SU-DHL-6 (cell line): ENCODE data around the gene SAP30L.

Experiments used
- H2AFZ ChIP-seq: fragments of 200-600 bp; sonication (generic); 2 replicates; pipeline ENCODE4 v1.6.1; 2014; ENCODE audit warnings: low read depth, mild to moderate bottlenecking, moderate library complexity, mixed read lengths, antibody characterized with exemption, low read length; ENCODE audit not compliant: severe bottlenecking
- H3F3A ChIP-seq: fragments of 200-600 bp; shearing (Covaris generic); 2 replicates; pipeline ENCODE4 v1.6.0; 2016; ENCODE audit warnings: antibody characterized with exemption, mild to moderate bottlenecking; ENCODE audit not compliant: insufficient read depth
- H3K27ac ChIP-seq: fragments of 200-600 bp; sonication (generic); 2 replicates; pipeline ENCODE4 v1.5.1; 2016; ENCODE audit warnings: low read depth, mild to moderate bottlenecking, low read length, moderate library complexity, mixed read lengths
- H3K27me3 ChIP-seq: fragments of 200-600 bp; sonication (generic), shearing (Covaris generic); 2 replicates; pipeline ENCODE4 v1.6.0; 2014; ENCODE audit warnings: mild to moderate bottlenecking, low read length
- H3K36me3 ChIP-seq: fragments of 200-600 bp; sonication (generic); 2 replicates; pipeline ENCODE4 v1.6.1; 2014; ENCODE audit warnings: mild to moderate bottlenecking, low read length, mixed read lengths
- H3K4me2 ChIP-seq: fragments of 300-600, 200-600 bp; shearing (Covaris generic), sonication (generic); 2 replicates; pipeline ENCODE4 v1.6.0; 2014; ENCODE audit warnings: low read length, low read depth, mild to moderate bottlenecking; ENCODE audit not compliant: poor library complexity, severe bottlenecking
- H3K4me3 ChIP-seq: fragments of 200-600 bp; sonication (generic); 2 replicates; pipeline ENCODE4 v1.5.1; 2014; ENCODE audit warnings: antibody characterized with exemption, low read length, mild to moderate bottlenecking, mixed read lengths; ENCODE audit not compliant: insufficient read depth, poor library complexity, severe bottlenecking
- H3K79me2 ChIP-seq: fragments of 200-600 bp; sonication (generic); 2 replicates; pipeline ENCODE4 v1.6.1; 2014; ENCODE audit warnings: mild to moderate bottlenecking, low read length, moderate library complexity; ENCODE audit not compliant: insufficient read depth
- H3K9ac ChIP-seq: fragments of 200-600 bp; sonication (generic); 2 replicates; pipeline ENCODE4 v1.7.0; 2014; ENCODE audit warnings: mild to moderate bottlenecking, low read length
- H3K9me2 ChIP-seq: fragments of 200-600 bp; sonication (generic); replicated peaks from 2 replicates; pipeline ENCODE4 v1.6.1; 2014; ENCODE audit warnings: low read length; ENCODE audit not compliant: insufficient read depth
- H3K9me3 ChIP-seq: fragments of 200-600 bp; sonication (generic); 2 replicates; pipeline ENCODE4 v1.6.1; 2014; ENCODE audit warnings: low read length, mixed read lengths; ENCODE audit not compliant: insufficient read depth
- H4K20me1 ChIP-seq: fragments of 200-600 bp; sonication (generic); 2 replicates; pipeline ENCODE4 v1.6.1; 2014; ENCODE audit warnings: low read depth, mild to moderate bottlenecking, antibody characterized with exemption, low read length, moderate library complexity, mixed read lengths
- EZH2phosphoT487 ChIP-seq: fragments of 200-600 bp; sonication (generic), shearing (Covaris generic); conservative IDR thresholded peaks from 2 replicates; pipeline ENCODE4 v1.6.1; 2018; ENCODE audit warnings: mild to moderate bottlenecking, antibody characterized with exemption, low read length, moderate library complexity, mixed read lengths
- TF ChIP-seq, protein P1 (sequence below): fragments of 200-600 bp; sonication (generic); IDR thresholded peaks from one replicate; pipeline ENCODE4 v1.5.1; 2017; ENCODE audit warnings: antibody characterized with exemption, mild to moderate bottlenecking, low read length, moderate library complexity; ENCODE audit not compliant: insufficient read depth, poor library complexity, severe bottlenecking

Gene SAP30L

DNA sequence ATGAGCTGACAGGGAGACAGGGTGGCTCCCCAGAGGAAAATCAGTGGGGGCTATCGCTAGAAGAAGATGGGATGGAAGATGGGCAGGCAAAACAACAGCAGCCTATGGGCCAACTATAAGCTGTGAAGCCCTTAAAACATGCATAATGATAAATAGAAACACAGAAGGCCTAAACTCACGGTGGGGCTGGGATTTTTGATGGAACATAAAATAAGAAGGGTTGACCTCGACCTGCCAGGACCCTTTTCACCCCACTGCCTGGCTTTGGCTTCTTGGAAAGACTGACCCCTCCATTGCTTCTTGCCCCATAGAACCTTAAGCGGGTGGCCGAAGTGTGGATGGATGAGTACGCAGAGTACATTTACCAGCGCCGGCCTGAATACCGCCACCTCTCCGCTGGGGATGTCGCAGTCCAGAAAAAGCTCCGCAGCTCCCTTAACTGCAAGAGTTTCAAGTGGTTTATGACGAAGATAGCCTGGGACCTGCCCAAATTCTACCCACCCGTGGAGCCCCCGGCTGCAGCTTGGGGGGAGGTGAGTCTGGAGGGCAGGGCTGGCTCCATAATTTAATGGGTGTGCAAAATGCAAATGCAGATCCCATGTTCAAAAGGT, 36.5 kb upstream of the SAP30L start:
- Histone ChIP-seq H2AFZ (no peak overlapping the region), H3K27ac (no peak overlapping the region), H4K20me1 (no peaks in the 10 kb centered on the region), H3K9me3 (no peaks in the 10 kb centered on the region), H3K79me2 (no peaks in the 10 kb centered on the region), H3K4me2 (no peak overlapping the region), H3K9ac (no peak overlapping the region), H3K9me2 (no peaks in the 10 kb centered on the region), H3K36me3 (no peaks in the 10 kb centered on the region), H3K4me3 (no peak overlapping the region), H3F3A (no peaks in the 10 kb centered on the region), H3K27me3 (no peaks in the 10 kb centered on the region)
- TF ChIP-seq, protein P1, sequence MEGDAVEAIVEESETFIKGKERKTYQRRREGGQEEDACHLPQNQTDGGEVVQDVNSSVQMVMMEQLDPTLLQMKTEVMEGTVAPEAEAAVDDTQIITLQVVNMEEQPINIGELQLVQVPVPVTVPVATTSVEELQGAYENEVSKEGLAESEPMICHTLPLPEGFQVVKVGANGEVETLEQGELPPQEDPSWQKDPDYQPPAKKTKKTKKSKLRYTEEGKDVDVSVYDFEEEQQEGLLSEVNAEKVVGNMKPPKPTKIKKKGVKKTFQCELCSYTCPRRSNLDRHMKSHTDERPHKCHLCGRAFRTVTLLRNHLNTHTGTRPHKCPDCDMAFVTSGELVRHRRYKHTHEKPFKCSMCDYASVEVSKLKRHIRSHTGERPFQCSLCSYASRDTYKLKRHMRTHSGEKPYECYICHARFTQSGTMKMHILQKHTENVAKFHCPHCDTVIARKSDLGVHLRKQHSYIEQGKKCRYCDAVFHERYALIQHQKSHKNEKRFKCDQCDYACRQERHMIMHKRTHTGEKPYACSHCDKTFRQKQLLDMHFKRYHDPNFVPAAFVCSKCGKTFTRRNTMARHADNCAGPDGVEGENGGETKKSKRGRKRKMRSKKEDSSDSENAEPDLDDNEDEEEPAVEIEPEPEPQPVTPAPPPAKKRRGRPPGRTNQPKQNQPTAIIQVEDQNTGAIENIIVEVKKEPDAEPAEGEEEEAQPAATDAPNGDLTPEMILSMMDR: no peak
- TF ChIP-seq EZH2phosphoT487: no peak

GRCh38 chr5:154410008-154410407, 35.8 kb upstream of the SAP30L start:
- H3K27me3 ChIP-seq: no peaks in the 10 kb centered on the region
- H3K27ac ChIP-seq: no peak overlapping the region
- no peak overlapping the region for H3K4me3 ChIP-seq
- H3K9me3 ChIP-seq: no peaks in the 10 kb centered on the region
- TF ChIP-seq, protein P1: no peak
- no peak for TF ChIP-seq EZH2phosphoT487
- H2AFZ ChIP-seq: no peak overlapping the region
- H3K9ac ChIP-seq: no peak overlapping the region
- H3K9me2 ChIP-seq: no peaks in the 10 kb centered on the region
- no peaks in the 10 kb centered on the region for H4K20me1 ChIP-seq
- no peak overlapping the region for H3K4me2 ChIP-seq
- no peaks in the 10 kb centered on the region for H3K36me3 ChIP-seq
- no peaks in the 10 kb centered on the region for H3K79me2 ChIP-seq
- H3F3A ChIP-seq: no peaks in the 10 kb centered on the region

DNA sequence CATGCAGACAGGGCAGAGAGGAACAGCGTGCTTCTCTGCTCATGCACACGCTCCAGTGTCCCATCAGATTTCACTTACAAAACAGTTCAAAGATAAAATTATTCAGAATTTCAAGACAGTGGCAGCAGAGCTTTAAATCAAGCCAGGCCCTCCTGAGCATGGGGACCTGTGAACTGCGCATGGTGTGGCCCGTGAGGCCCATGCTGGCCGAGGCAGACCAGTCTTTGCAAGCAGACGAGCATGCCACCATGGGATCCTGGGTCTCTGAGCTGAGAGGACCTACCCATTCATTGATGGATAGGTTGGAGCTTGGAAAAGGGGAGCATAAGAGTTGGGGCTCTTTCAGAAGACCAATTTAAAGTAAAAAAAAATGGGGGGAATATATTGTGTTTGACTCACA, 35.0 kb upstream of the SAP30L start:
- Histone ChIP-seq H3K36me3 (no peaks in the 10 kb centered on the region), H4K20me1 (no peaks in the 10 kb centered on the region), H3K9ac (no peak overlapping the region), H3K27me3 (no peaks in the 10 kb centered on the region), H3K9me2 (no peaks in the 10 kb centered on the region), H3K4me2 (no peak overlapping the region), H3K27ac (no peak overlapping the region), H3K4me3 (no peak overlapping the region), H3F3A (no peaks in the 10 kb centered on the region), H3K79me2 (no peaks in the 10 kb centered on the region), H3K9me3 (no peaks in the 10 kb centered on the region), H2AFZ (no peak overlapping the region)
- TF ChIP-seq EZH2phosphoT487: no peak

DNA sequence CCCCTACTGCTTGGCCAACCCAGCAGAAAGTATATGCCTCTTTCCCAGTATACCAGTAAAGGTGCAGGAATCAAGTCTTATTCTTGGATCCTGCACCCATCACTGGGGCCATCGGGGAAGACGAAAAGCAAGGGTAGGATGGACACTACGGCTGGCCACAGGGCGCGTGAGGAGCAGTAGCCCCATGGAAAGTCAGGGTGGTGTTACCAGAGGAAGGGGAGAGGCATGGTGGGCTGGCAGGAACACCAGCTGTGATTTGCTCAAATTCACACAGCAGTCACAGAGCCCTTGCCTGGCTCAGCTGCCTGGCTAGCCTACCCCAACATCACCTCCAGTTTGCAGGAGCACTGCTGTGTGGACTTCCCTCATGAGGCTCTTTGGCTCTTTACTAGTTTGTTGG, 34.5 kb upstream of the SAP30L start:
- H3K4me2 ChIP-seq: no peak overlapping the region
- no peaks in the 10 kb centered on the region for H3F3A ChIP-seq
- H3K9me3 ChIP-seq: no peaks in the 10 kb centered on the region
- H2AFZ ChIP-seq: no peak overlapping the region
- H3K4me3 ChIP-seq: no peak overlapping the region
- H3K79me2 ChIP-seq: no peaks in the 10 kb centered on the region
- no peaks in the 10 kb centered on the region for H4K20me1 ChIP-seq
- H3K36me3 ChIP-seq: no peaks in the 10 kb centered on the region
- no peak for TF ChIP-seq EZH2phosphoT487
- TF ChIP-seq, protein P1: no peak
- H3K27me3 ChIP-seq: no peaks in the 10 kb centered on the region
- H3K27ac ChIP-seq: no peak overlapping the region
- no peaks in the 10 kb centered on the region for H3K9me2 ChIP-seq
- H3K9ac ChIP-seq: no peak overlapping the region
